ENCODE results near the gene RUNX3.

DNA sequence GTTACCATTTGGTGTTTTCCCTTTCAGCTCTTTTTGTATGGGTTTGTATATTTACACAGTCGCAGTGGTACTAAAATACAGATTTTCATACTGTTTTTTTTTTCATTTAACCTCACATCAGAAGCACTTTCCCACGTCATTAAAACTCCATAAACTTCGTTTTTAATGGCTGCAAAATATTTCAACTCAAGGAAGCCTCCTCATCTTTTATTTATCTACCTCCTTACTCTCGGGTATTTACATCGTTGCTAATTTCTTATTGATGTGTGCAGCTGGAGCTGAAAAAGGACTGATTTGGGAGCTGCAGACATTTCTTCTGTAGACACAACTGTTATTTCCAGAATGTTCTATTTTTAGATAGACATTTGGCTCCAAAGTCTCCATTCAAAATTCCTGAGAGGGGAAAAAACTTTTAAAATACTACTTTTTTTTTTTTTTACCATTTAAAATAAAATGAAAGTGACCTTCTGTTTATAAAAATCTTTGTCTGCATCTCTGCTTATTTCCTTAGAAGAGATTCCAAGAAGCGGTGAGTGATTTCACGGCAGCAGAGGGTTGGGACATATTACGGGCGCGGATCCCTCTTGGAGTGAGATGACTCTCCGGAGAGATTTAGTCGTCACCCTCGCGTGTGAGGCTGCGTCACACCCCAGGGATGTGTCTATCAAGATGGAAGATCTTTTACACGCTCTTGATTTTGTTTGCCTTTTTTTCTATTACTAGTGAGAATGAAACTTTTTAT lies 10.1 kb downstream of the RUNX3 start:
- TF ChIP-seq, protein P1, sequence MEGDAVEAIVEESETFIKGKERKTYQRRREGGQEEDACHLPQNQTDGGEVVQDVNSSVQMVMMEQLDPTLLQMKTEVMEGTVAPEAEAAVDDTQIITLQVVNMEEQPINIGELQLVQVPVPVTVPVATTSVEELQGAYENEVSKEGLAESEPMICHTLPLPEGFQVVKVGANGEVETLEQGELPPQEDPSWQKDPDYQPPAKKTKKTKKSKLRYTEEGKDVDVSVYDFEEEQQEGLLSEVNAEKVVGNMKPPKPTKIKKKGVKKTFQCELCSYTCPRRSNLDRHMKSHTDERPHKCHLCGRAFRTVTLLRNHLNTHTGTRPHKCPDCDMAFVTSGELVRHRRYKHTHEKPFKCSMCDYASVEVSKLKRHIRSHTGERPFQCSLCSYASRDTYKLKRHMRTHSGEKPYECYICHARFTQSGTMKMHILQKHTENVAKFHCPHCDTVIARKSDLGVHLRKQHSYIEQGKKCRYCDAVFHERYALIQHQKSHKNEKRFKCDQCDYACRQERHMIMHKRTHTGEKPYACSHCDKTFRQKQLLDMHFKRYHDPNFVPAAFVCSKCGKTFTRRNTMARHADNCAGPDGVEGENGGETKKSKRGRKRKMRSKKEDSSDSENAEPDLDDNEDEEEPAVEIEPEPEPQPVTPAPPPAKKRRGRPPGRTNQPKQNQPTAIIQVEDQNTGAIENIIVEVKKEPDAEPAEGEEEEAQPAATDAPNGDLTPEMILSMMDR (IDR thresholded peaks at IDR 0.05), result no peak
- no peak for TF ChIP-seq POLR2A (IDR thresholded peaks at IDR 0.05)

Measured in upper lobe of left lung (tissue), 4 donors.